OCI-LY1 (cell line): ENCODE measurements around the gene EDDM3A.

Source experiments
- H2AFZ ChIP-seq: fragments of 200-600 bp; sonication (generic), shearing (Covaris generic); 2 replicates; pipeline ENCODE4 v1.6.0; 2014; ENCODE audit warnings: antibody characterized with exemption, mild to moderate bottlenecking, low read length
- H3F3A ChIP-seq: fragments of 200-600 bp; sonication (generic), shearing (Covaris generic); 2 replicates; pipeline ENCODE4 v1.6.0; 2014; ENCODE audit warnings: mild to moderate bottlenecking, antibody characterized with exemption, low read length, moderate library complexity; ENCODE audit not compliant: insufficient read depth
- H3K27ac ChIP-seq: fragments of 200-600 bp; sonication (generic); 2 replicates; pipeline ENCODE4 v1.5.1; 2014; ENCODE audit warnings: low read length, mixed run types, mild to moderate bottlenecking, low read depth; ENCODE audit not compliant: poor library complexity, severe bottlenecking
- H3K27me3 ChIP-seq: fragments of 200-600 bp; sonication (generic); 2 replicates; pipeline ENCODE4 v1.6.0; 2014; ENCODE audit warnings: antibody characterized with exemption, mild to moderate bottlenecking, low read length, moderate library complexity; ENCODE audit not compliant: insufficient read depth
- H3K36me3 ChIP-seq: fragments of 200-600 bp; sonication (generic); 2 replicates; pipeline ENCODE4 v1.6.1; 2014; ENCODE audit warnings: mild to moderate bottlenecking, antibody characterized with exemption, low read length, moderate library complexity, mixed read lengths; ENCODE audit not compliant: insufficient read depth
- H3K4me1 ChIP-seq: fragments of 200-600 bp; sonication (generic); 2 replicates; pipeline ENCODE4 v1.5.1; 2014; ENCODE audit warnings: mild to moderate bottlenecking, low read length, moderate library complexity; ENCODE audit not compliant: insufficient read depth, severe bottlenecking
- H3K4me2 ChIP-seq: fragments of 200-600 bp; sonication (generic), shearing (Covaris generic); 2 replicates; pipeline ENCODE4 v1.6.1; 2014; ENCODE audit warnings: low read length
- H3K4me3 ChIP-seq: fragments of 200-600 bp; sonication (generic); 2 replicates; pipeline ENCODE4 v1.5.1; 2014; ENCODE audit warnings: low read length, low read depth, mild to moderate bottlenecking, mixed read lengths; ENCODE audit not compliant: poor library complexity, severe bottlenecking
- H3K79me2 ChIP-seq: fragments of 200-600 bp; shearing (Covaris generic); 2 replicates; pipeline ENCODE4 v1.6.1; 2016; ENCODE audit warnings: mixed run types, low read length, mixed read lengths; ENCODE audit not compliant: insufficient read depth
- H3K9ac ChIP-seq: fragments of 200-600 bp; sonication (generic), shearing (Covaris generic); 2 replicates; pipeline ENCODE4 v1.6.1; 2014; ENCODE audit warnings: mild to moderate bottlenecking, low read length, mixed read lengths
- H3K9me2 ChIP-seq: fragments of 200-600 bp; sonication (generic), shearing (Covaris generic); 2 replicates; pipeline ENCODE4 v1.6.1; 2014; ENCODE audit warnings: low read depth, mild to moderate bottlenecking, low read length, mixed read lengths
- H3K9me3 ChIP-seq: fragments of 200-600 bp; shearing (Covaris generic); 2 replicates; pipeline ENCODE4 v1.6.1; 2014; ENCODE audit warnings: low read length, mixed read lengths
- H4K20me1 ChIP-seq: fragments of 200-600 bp; sonication (generic), shearing (Covaris generic); 2 replicates; pipeline ENCODE4 v1.6.0; 2016; ENCODE audit warnings: mild to moderate bottlenecking, low read length; ENCODE audit not compliant: insufficient read depth
- EZH2 ChIP-seq: fragments of 200-600 bp; sonication (generic), shearing (Covaris generic); IDR thresholded peaks from 2 replicates; pipeline ENCODE4 v1.8.0; 2017; ENCODE audit warnings: borderline replicate concordance, mixed run types, mild to moderate bottlenecking, antibody characterized with exemption, low read length, moderate library complexity, mixed read lengths
- TF ChIP-seq, protein P1 (sequence below): fragments of 200-600 bp; sonication (generic), shearing (Covaris generic); IDR thresholded peaks from 2 replicates; pipeline ENCODE4 v1.5.1; 2017; ENCODE audit warnings: mild to moderate bottlenecking, antibody characterized with exemption, low read length, moderate library complexity, mixed read lengths

The EDDM3A gene

DNA sequence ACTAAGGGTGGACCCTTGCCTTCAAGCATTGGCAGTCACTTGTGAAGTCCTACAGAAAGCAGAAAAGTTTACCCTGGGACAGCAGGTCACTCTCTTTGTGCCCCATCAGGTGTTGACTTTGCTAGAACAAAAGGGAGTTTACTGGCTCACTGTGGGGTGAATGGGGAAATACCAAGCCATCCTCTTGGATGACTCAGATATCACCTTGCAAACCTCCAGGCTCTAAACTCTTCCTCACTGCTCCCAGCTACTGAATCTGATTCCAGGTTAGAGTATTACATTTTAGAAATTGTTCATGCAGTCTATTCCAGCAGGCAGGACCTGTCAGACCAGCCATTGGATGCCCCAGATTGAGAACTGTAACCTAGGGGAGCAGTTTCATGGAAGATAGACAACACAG lies 15.3 kb downstream of the EDDM3A start:
- Histone ChIP-seq H3K27ac (no peak overlapping the region), H3K36me3 (no peaks in the 10 kb centered on the region), H3K4me3 (no peak overlapping the region), H3F3A (no peaks in the 10 kb centered on the region), H2AFZ (no peak overlapping the region), H3K9me3 (no peaks in the 10 kb centered on the region), H3K27me3 (no peaks in the 10 kb centered on the region), H4K20me1 (no peaks in the 10 kb centered on the region), H3K4me2 (no peak overlapping the region), H3K4me1 (no peaks in the 10 kb centered on the region), H3K9ac (no peak overlapping the region), H3K9me2 (no peaks in the 10 kb centered on the region), H3K79me2 (no peaks in the 10 kb centered on the region)
- TF ChIP-seq EZH2: no peak
- TF ChIP-seq, protein P1, sequence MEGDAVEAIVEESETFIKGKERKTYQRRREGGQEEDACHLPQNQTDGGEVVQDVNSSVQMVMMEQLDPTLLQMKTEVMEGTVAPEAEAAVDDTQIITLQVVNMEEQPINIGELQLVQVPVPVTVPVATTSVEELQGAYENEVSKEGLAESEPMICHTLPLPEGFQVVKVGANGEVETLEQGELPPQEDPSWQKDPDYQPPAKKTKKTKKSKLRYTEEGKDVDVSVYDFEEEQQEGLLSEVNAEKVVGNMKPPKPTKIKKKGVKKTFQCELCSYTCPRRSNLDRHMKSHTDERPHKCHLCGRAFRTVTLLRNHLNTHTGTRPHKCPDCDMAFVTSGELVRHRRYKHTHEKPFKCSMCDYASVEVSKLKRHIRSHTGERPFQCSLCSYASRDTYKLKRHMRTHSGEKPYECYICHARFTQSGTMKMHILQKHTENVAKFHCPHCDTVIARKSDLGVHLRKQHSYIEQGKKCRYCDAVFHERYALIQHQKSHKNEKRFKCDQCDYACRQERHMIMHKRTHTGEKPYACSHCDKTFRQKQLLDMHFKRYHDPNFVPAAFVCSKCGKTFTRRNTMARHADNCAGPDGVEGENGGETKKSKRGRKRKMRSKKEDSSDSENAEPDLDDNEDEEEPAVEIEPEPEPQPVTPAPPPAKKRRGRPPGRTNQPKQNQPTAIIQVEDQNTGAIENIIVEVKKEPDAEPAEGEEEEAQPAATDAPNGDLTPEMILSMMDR: no peak

DNA sequence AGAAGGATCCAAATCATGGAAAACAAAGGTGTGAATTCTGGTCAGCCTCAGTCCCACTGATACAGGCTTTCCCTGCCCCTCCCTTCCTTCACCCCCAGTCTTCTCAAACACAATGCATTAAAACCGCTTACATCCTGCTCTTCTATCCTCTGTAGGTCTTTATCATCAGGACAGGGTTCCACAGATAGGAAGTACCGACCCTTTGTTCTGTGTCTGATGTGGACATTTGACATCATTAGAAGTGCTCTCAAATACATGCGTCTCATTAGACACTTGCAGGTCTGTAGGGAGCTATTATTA lies 22.9 kb downstream of the EDDM3A start:
- Histone ChIP-seq H3K79me2 (no peaks in the 10 kb centered on the region), H3K4me3 (no peak overlapping the region), H4K20me1 (no peaks in the 10 kb centered on the region), H3K9me3 (no peaks in the 10 kb centered on the region), H3K9ac (no peak overlapping the region), H3K9me2 (no peaks in the 10 kb centered on the region), H3K27me3 (no peaks in the 10 kb centered on the region), H3K36me3 (no peaks in the 10 kb centered on the region), H3K4me1 (no peaks in the 10 kb centered on the region), H2AFZ (no peak overlapping the region), H3F3A (no peaks in the 10 kb centered on the region), H3K4me2 (no peak overlapping the region), H3K27ac (no peak overlapping the region)
- no peak for TF ChIP-seq EZH2
- TF ChIP-seq, protein P1: no peak

DNA sequence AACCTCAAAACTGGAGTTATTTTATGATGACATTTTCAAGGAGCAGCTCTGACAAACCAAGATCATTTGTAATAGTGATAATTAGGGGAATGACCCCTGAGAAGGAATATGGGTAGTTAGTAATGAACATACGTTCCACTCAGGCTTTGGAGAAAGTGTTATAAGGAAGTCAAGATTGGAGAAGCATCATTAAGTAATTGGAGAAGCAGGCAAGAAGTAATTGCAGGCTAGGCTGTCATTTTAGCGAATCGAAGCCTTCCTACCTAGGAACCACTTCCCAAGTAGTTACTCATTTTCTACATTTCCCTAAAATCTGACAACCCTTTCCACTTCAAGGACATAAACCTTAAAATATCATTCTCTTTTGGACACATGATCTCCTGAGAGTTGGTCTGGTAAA lies 23.7 kb downstream of the EDDM3A start:
- Histone ChIP-seq H3K9me2 (no peaks in the 10 kb centered on the region), H3K9ac (no peak overlapping the region), H3K27ac (no peak overlapping the region), H3K79me2 (no peaks in the 10 kb centered on the region), H3K9me3 (no peaks in the 10 kb centered on the region), H3K4me1 (no peaks in the 10 kb centered on the region), H3F3A (no peaks in the 10 kb centered on the region), H3K27me3 (no peaks in the 10 kb centered on the region), H3K4me2 (no peak overlapping the region), H4K20me1 (no peaks in the 10 kb centered on the region), H3K36me3 (no peaks in the 10 kb centered on the region), H2AFZ (no peak overlapping the region), H3K4me3 (no peak overlapping the region)
- TF ChIP-seq, protein P1: no peak
- TF ChIP-seq EZH2: no peak
